GM20000 (cell line): ENCODE data around the gene OLFM1.

ENCODE experiments used
- DNase-seq: peaks from one replicate; pipeline ENCODE4 v3.0.0; 2012; ENCODE audit warnings: low spot score
- CTCF ChIP-seq: IDR thresholded peaks from 2 replicates; pipeline ENCODE4 v1.5.1; 2012; ENCODE audit warnings: mild to moderate bottlenecking, control low read depth; ENCODE audit errors: extremely low read depth, missing control alignments

Gene OLFM1

DNA sequence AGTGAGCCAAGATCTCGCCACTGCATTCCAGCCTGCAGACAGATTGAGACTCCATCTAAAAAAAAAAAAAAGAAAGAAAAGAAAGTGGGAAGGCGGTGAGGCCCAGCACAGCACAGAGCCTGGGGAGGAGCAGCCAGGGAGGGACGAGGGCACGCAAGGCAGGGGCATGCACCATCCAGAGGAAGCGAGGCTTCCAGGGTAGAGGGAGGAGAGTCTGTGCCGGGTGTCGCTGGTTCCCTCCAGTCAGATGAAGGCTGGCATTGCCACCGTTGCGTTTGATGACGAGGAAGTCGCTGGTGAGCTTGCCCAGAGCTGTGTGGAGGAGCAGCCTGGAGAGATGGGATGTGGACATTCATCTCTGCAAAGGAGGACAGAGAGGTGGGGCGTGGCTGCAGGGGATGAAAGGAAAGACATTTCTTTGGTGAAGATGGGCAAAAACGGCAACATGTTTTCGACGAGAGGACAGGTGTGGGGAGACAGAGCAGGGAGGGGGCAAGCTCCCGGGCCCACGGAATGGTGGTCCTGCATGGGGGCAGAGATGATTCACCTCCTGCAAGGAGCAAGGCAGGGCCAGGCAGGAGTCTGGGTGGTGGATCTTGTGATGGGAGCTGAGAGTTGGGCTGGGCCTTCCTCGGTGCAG is 18.6 kb upstream of the OLFM1 start:
- TF ChIP-seq CTCF: no peak
- DNase-seq: no peak

- no peak for TF ChIP-seq CTCF
Measured at GRCh38 chr9:135069558-135070197, 17.8 kb upstream of the OLFM1 start.

GRCh38 chr9:135070198-135070951 is 17.1 kb upstream of the OLFM1 start:
- DNase-seq: no peak
- TF ChIP-seq CTCF: no peak

More at GRCh38 chr9:135069558-135070197, 17.8 kb upstream of the OLFM1 start:
- no peak for DNase-seq

DNA sequence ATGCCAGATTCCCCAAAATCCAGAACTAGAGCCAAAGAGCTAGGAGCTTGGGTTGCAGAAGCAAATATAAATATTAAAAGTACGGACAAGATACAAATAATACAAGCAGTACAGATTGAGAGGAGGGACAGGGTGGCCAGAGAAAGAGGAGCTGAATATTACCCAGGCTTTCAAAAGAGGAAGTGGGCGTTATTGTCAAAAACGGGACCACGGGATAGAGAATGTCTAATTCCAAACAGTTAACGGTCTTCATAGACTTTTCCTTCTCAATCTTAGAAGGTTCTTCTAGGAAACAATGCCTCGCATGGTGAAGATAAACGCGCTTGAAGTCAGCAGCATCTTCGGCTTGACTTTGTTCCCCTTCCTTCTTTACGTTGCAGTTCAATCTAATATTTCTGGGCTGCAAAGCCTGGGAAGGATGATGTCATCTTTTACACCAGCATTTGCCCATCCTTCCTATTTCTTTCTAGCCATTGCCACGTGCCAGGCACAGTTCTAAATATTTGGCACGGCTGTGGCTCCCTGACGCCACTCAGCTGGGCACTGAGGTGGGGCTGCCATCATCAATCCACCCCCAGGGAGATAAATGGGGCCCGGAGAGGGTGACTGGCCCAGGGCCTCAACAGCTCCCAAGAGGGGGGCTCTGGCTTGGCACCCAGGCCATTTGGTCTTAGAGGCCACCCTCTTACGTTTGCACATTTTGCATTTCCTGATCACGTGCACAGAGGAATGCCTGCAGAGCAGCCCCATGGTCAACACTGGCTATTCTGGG is 16.3 kb upstream of the OLFM1 start:
- DNase-seq: no peak
- TF ChIP-seq CTCF: no peak

DNA sequence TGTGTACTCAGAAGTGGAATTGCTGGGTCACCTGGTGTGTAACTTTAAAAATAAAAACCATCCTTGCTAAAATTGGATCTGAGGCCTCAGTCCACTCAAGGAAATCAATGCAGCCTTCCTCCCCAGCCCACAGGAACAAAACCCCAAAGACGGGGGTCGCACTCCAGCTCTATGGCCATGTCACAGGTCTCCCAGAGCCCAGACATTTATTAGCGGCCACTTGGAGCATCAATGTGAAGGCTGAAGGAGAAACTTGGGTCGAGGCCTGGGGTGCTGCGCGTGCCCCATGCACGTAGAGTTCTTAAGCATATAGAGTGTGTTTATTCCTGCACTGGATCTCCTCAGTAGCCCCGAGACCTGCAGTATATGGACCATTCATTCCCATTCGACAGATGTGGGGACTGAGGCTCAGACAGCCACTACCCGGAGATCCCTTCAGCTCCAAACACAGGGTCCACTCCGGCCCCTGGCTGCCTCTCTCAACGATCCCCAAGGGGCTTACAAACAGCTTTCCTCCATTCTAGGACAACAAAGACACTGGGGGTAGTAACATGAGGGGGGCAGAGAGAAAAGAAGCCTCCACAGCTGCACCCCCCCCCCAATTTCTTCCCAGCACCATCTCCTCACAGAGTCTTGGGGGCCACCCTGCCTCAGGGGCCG is 14.3 kb upstream of the OLFM1 start:
- no peak for TF ChIP-seq CTCF
- DNase-seq: no peak

DNA sequence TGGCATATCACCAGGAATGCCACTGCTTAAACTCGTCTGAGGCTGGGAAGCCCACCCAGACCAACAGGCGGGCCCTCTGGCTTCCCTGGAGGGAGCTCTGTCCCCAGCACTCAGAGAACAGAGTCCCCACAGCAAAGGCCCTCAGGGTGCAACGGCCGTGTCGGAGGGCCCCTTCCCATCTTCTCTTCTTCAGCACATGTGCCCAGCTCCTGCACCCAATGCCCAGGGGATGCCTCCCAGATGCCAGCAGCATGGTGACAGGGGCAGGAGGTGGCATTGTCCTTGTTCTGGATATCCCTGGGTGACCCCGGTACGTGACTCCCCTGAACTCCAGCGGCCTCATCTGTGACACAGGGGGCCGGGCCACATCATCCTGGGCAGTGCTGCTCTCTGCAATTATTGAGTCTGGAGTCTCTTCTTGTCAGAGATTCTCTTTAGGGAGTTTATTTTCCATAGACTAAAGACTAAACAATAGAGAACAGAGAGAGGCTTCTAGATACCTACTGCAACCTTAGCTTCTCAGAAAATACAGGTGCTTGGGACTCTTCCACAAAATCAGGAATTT is 13.6 kb upstream of the OLFM1 start:
- TF ChIP-seq CTCF: no peak
- no peak for DNase-seq
